Endothelial cell of umbilical vein (primary cell): ENCODE results near the gene NR2F2.

ENCODE experiments used
- EZH2 ChIP-seq: IDR thresholded peaks from 2 replicates; pipeline ENCODE4 v1.6.1; 2012; ENCODE audit warnings: borderline replicate concordance, low read depth, mild to moderate bottlenecking, moderate library complexity, low read length, inconsistent platforms; ENCODE audit not compliant: severe bottlenecking
- FOS ChIP-seq: IDR thresholded peaks from 2 replicates; pipeline ENCODE4 v1.6.1; 2011; ENCODE audit warnings: mild to moderate bottlenecking, low read length, moderate library complexity, borderline replicate concordance; ENCODE audit not compliant: insufficient read depth
- GATA2 ChIP-seq: IDR thresholded peaks from 2 replicates; pipeline ENCODE4 v1.7.0; 2011; ENCODE audit warnings: low read depth, mild to moderate bottlenecking, moderate library complexity, mixed read lengths, low read length; ENCODE audit not compliant: insufficient read length, insufficient read depth
- JUN ChIP-seq: IDR thresholded peaks from 2 replicates; pipeline ENCODE4 v1.6.1; 2011; ENCODE audit warnings: borderline replicate concordance, low read depth; ENCODE audit not compliant: insufficient read length, insufficient read depth
- MYC ChIP-seq: IDR thresholded peaks from one replicate; pipeline ENCODE4 v1.6.1; 2011; ENCODE audit warnings: mild to moderate bottlenecking, low read depth, low read length
- POLR2A ChIP-seq: IDR thresholded peaks from 2 replicates; pipeline ENCODE4 v1.6.1; 2012; ENCODE audit warnings: low read depth, mild to moderate bottlenecking, control low read depth, low read length
- POLR2AphosphoS5 ChIP-seq: IDR thresholded peaks from 2 replicates; pipeline ENCODE4 v1.6.1; 2012; ENCODE audit warnings: low read depth, mild to moderate bottlenecking, control low read depth, low read length, moderate library complexity; ENCODE audit not compliant: insufficient read depth
- TF ChIP-seq, protein P1 (sequence below), 2 donors: IDR thresholded peaks; 1 replicate in 1 of 2; 2 replicates in 1 of 2; pipeline ENCODE4 v1.5.1; 2011; ENCODE audit warnings: low read length in 2 of 2, mild to moderate bottlenecking in 2 of 2, moderate library complexity in 2 of 2, control low read depth in 1 of 2, inconsistent platforms in 1 of 2, low read depth in 1 of 2; ENCODE audit not compliant: insufficient read depth in 1 of 2; ENCODE audit errors: extremely low read depth in 1 of 2
- TF ChIP-seq, protein P2 (sequence below): IDR thresholded peaks from 2 replicates; pipeline ENCODE4 v1.6.1; 2011; ENCODE audit not compliant: insufficient read depth, insufficient read length

DNA sequence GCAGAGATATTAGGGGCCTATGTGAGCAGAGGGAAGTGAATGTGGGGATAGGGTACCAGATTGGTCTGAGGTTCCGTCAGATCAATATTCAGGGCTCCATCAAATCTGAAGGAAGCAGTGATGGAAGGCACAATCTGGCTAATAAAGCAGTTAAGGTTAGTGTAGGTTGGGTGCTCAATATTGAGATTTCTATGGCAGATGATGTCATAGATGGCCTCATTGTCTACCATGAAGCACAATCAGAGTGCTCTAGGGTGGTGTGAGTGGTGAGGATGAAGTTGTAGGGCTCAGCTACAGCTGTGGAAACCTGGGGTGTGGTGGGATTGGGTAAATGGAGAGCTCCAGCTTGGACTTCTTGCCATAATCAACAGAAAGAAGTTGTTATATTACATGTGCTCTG, 58.2 kb downstream of the NR2F2 start:
- TF ChIP-seq POLR2A (no peak), POLR2AphosphoS5 (no peak), EZH2 (no peak), JUN (no peak), FOS (no peak), GATA2 (no peak), MYC (no peak)
- TF ChIP-seq, protein P1, sequence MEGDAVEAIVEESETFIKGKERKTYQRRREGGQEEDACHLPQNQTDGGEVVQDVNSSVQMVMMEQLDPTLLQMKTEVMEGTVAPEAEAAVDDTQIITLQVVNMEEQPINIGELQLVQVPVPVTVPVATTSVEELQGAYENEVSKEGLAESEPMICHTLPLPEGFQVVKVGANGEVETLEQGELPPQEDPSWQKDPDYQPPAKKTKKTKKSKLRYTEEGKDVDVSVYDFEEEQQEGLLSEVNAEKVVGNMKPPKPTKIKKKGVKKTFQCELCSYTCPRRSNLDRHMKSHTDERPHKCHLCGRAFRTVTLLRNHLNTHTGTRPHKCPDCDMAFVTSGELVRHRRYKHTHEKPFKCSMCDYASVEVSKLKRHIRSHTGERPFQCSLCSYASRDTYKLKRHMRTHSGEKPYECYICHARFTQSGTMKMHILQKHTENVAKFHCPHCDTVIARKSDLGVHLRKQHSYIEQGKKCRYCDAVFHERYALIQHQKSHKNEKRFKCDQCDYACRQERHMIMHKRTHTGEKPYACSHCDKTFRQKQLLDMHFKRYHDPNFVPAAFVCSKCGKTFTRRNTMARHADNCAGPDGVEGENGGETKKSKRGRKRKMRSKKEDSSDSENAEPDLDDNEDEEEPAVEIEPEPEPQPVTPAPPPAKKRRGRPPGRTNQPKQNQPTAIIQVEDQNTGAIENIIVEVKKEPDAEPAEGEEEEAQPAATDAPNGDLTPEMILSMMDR (IDR thresholded peaks at IDR 0.05; ENCODE audit: extremely low read depth in 1 of 2, insufficient read depth in 1 of 2, low read depth in 1 of 2, low read length in 2 of 2), result no peak
- TF ChIP-seq, protein P2, sequence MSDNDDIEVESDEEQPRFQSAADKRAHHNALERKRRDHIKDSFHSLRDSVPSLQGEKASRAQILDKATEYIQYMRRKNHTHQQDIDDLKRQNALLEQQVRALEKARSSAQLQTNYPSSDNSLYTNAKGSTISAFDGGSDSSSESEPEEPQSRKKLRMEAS, result no peak
